HG03097 (cell line): ENCODE results near the gene TTC1.

Experiments used
- ATAC-seq: cut with Tn5 transposase; IDR thresholded peaks from one replicate; pipeline ENCODE4 v1.9.1; 2021; ENCODE audit not compliant: unreplicated experiment, low FRiP score

Gene TTC1

GRCh38 chr5:160082614-160083500, 73.9 kb downstream of the TTC1 start:
- no peak for ATAC-seq

GRCh38 chr5:160083501-160083900, 74.6 kb downstream of the TTC1 start:
- no peak for ATAC-seq

DNA sequence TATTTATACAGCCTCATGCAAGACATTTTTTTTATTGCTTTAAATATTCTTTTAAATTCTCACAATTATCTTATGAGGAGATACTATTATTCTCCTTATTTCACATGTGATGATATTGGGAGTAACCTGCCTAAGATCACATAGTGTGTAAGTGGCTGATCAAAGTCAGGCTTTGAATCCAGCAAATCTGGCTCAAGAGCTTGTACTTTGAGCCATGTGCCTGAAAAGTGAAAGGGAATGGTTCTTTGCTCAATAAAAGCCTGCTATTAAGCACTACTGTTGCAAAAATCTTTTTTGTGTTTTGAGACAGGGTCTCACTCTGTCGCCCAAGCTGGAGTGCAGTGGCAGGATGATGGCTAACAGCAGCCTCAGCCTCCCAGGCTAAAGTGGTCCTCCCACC, 75.2 kb downstream of the TTC1 start:
- ATAC-seq: no peak

DNA sequence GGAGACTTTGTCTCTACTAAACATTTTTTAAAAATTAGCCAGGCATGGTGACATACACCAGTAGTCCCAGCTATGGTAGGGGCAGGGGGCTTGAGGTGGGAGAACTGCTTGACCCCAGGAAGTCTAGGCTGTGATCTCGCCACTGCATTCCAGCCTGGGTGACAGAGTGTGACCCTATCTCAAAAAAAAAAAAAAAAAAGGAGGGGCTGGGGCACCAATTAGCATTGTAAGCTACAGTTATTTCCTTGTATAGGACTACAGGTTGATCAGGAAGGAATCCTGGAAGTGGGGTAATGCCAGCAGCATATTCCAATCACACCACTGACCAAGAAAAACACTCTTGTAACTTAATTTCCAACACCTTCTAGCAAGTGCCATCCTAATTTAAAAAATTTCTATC, 78.3 kb downstream of the TTC1 start:
- no peak for ATAC-seq

DNA sequence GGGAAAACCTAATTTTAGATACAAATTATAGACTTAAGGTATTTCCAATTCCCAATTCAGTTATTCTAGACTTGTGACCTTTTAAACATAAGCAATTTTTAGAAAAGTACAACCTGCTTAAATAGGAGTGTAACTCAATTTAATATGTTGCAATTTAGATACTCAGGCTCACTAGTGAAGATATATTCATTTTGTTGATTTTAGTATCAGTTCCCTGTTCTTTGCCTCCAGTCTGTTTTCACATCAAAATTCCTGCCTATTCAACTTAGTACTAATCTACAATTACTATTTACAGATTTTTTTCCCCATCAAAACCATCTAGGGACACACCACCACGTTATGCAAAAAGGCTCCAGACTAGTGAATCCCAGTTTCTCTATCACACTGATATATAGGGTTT, 79.9 kb downstream of the TTC1 start:
- ATAC-seq: no peak

GRCh38 chr5:160089531-160089930, 80.6 kb downstream of the TTC1 start:
- ATAC-seq: no peak

GRCh38 chr5:160090059-160090458, 81.1 kb downstream of the TTC1 start:
- no peak for ATAC-seq

GRCh38 chr5:160092514-160092913, 83.6 kb downstream of the TTC1 start:
- no peak for ATAC-seq

- no peak for ATAC-seq
Measured at GRCh38 chr5:160092960-160093707, 84.2 kb downstream of the TTC1 start.

GRCh38 chr5:160096178-160096577, 87.2 kb downstream of the TTC1 start:
- ATAC-seq: no peak

DNA sequence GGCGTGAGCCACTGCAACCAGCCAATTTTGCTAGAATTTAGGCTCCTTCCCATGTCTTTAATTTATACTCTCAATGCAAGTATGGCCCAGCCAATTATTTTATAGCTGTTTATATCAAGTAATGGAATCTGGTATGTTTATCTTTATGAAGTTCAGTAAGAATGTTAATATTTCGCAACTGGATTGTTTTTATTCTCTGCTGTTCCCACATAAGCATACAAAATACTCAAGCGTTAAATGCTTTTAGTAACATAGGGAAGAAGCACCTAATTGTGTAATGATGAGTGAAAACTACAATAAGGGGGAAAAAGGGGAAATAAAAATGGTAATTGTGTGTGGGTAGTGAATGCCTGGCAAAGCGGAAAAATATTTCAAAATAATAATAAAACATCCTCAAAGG, 89.1 kb downstream of the TTC1 start:
- ATAC-seq: no peak

DNA sequence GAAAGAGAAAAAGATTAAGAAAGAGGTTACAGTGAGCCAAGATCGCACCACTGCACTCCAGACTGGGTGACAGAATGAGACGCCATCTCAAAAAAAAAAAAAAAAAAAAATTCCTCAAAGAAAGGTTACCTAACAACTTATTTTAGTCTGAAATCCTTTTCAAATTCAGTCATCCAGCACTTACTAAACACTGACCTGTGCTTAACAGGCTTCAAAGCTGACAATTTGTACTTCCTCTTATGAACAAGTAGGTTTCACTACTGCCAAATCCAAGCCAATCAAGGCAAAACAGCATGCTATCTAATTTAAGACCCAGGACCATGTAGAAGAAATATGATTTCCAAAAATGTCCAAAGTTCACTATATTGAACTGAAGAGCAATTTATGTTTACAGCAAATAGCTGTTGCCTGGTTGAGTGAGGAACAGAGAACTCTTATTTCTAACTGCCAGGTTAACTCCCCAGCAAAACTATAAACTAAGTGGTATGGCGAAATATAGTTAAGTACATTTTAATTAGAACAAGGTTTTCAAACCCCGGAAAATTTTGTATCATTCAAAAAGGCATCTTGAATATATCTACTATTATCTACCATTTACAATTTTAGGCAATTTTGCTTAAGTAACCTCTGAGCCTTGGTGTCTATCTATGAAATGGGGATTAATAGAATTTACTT, 96.9 kb downstream of the TTC1 start:
- peak; percentile 72 for ATAC-seq

- ATAC-seq: no peak
Measured at GRCh38 chr5:160108124-160108523, 99.2 kb downstream of the TTC1 start.
